Measurements from ENCODE around the gene ARHGAP22.

ARHGAP22 gene

DNA sequence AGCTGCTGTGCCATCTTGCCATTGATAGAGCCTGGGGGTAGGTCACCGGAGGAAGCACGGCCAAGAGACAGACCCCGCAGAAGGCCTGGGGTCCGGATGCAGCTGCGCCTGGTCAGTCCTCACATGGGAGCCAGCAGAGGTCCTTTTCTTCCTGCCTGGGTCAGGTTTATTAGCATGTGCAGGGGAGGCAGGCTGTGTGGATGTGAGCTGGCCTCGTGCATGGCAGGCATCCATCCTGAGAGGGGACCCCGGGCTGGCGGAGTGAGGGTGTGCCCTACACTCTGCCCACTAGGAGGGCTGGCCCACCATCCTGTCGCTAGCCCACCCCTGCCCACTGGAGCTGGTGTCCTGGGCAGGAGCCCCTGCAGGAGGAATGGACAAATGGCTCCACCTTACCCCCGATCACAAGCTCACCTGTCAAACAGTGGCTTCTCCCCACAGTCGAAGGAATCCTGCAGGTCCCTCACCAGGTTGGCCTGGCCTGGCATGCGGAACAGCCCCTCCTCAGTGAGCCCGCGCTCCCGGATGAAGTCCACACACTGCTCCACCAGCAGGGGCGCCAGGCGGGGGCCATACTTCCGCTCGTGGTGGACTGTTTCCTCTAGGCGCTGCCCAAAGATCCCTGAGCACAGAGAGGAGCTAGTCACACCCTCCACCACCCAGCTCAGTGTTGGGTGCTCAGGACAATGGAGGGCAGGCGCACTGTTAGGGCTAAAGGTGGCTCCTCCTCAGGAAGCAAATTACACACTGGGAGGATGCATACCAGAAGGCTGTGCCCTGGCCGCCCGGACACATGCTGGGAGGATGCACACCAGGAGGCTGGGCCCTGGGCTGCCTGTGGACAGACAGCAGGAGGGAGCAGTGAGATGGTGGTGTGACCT lies 145.4 kb downstream of the ARHGAP22 start:
- ATAC-seq (replicated peaks) (no peak), DNase-seq (no peak)
- peaks cover 10 to 17% of the 10 kb centered on the region in 2 donors for H3K4me1 Mint-ChIP-seq
- no peak overlapping the region for H3K4me3 Mint-ChIP-seq
- H3K27ac Mint-ChIP-seq, result no peak overlapping the region
- no peaks in the 10 kb centered on the region for H3K9me3 Mint-ChIP-seq
- peaks cover 5 to 12% of the 10 kb centered on the region in 2 donors for H3K27me3 Mint-ChIP-seq
- H3K36me3 Mint-ChIP-seq, result peaks cover 7 to 10% of the 10 kb centered on the region in 2 donors

GRCh38 chr10:48458662-48459048 lies 146.2 kb downstream of the ARHGAP22 start:
- Mint-ChIP-seq H3K27me3 (peaks cover 5 to 12% of the 10 kb centered on the region in 2 donors), H3K36me3 (peaks cover 10% of the 10 kb centered on the region in 2 donors), H3K4me1 (peaks cover 10 to 17% of the 10 kb centered on the region in 2 donors), H3K9me3 (no peaks in the 10 kb centered on the region), H3K4me3 (no peak overlapping the region), H3K27ac (no peak overlapping the region)
- ATAC-seq (replicated peaks), result no peak
- DNase-seq, result no peak

- H3K27ac Mint-ChIP-seq, result no peak overlapping the region
- H3K4me3 Mint-ChIP-seq, result no peak overlapping the region
- H3K27me3 Mint-ChIP-seq, result peaks cover 5 to 12% of the 10 kb centered on the region in 2 donors
- H3K4me1 Mint-ChIP-seq, result peaks cover 10 to 17% of the 10 kb centered on the region in 2 donors
- H3K9me3 Mint-ChIP-seq, result no peaks in the 10 kb centered on the region
- peaks cover 10 to 14% of the 10 kb centered on the region in 2 donors for H3K36me3 Mint-ChIP-seq
- no peak for ATAC-seq (replicated peaks)
- no peak for DNase-seq
Measured at GRCh38 chr10:48457949-48458661, 146.8 kb downstream of the ARHGAP22 start.

- Mint-ChIP-seq H3K4me1 (peaks cover 10 to 17% of the 10 kb centered on the region in 2 donors), H3K27me3 (peaks cover 5 to 12% of the 10 kb centered on the region in 2 donors), H3K4me3 (peak overlapping the region; percentile 29 to 58), H3K9me3 (no peaks in the 10 kb centered on the region), H3K36me3 (peaks cover 10 to 19% of the 10 kb centered on the region in 2 donors), H3K27ac (peak overlapping the region; percentile 37)
- ATAC-seq (replicated peaks) (peak; percentile 78 to 84), DNase-seq (peak; percentile 26)
Measured at GRCh38 chr10:48456808-48457761, 147.8 kb downstream of the ARHGAP22 start.

DNA sequence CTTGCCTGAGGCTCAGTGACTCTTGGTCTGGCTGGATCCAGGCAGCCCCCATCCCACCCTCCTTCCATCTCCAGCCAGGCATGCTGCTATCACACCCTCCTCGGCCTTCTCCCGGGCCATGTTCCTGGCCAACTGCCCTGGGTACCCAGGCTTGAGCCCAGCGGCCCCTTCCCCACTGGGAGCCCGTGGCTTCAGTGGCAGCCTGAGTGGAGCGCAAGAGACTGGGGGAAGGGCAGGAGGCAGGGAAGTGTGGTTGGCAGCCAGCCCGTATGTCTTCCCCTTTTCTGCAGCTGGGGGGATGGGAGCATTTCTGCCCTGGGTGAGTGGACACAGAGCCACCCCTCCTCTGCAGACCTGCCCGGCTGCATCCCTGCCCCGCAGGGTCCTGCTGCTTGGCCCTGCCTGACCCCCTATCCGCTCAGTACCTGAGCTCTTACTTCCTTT lies 148.5 kb downstream of the ARHGAP22 start:
- no peak for DNase-seq
- peaks cover 16 to 24% of the 10 kb centered on the region in 2 donors for H3K36me3 Mint-ChIP-seq
- H3K4me3 Mint-ChIP-seq, result peak overlapping the region in 1 of 2 donors; percentile 58
- ATAC-seq (replicated peaks), result peak; percentile 70 to 72
- peak overlapping the region; percentile 37 for H3K27ac Mint-ChIP-seq
- no peaks in the 10 kb centered on the region for H3K9me3 Mint-ChIP-seq
- H3K27me3 Mint-ChIP-seq, result peaks cover 5 to 12% of the 10 kb centered on the region in 2 donors
- peaks cover 10 to 17% of the 10 kb centered on the region in 2 donors for H3K4me1 Mint-ChIP-seq

DNA sequence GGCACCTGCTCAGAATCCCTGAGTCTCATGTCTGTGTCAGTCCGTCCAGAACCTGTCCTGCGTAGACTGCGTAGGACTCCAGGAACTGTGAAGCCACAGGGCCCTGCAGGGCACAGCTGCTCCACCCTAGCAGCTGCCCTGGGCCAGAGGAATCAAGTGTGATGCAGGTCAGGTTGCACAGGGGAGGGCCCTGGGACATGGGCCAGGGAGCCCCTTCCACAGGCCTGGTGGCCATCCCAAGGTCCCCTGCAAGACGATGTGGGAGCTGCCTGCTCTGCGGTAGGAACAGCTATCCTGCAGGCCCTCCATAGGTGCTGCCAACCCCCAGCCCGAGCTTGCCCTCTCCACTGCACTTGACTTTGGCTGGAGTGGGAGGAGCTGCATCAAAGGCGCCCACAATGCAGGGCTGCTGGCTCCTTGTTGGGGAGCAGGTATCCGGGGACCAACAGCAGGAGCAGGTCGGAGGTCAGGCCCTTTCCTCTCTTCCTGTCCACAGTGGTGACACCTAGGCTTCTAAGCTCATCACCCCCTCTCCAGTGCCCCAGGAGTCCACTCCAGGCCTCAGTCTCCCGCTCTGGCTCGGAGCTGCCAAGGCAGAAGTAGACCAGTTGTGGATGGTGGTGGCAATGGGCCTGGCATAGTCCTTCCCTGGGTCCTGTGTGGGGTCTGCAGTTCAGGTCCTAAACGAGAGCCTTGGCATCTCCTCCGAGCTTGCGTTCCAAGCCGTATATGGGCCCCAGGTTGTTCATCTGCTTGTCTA lies 149.3 kb downstream of the ARHGAP22 start:
- ATAC-seq (replicated peaks) (no peak), DNase-seq (no peak)
- peaks cover 10 to 17% of the 10 kb centered on the region in 2 donors for H3K4me1 Mint-ChIP-seq
- peaks cover 16 to 24% of the 10 kb centered on the region in 2 donors for H3K36me3 Mint-ChIP-seq
- H3K4me3 Mint-ChIP-seq, result no peak overlapping the region
- H3K27me3 Mint-ChIP-seq, result peaks cover 5 to 12% of the 10 kb centered on the region in 2 donors
- no peak overlapping the region for H3K27ac Mint-ChIP-seq
- no peaks in the 10 kb centered on the region for H3K9me3 Mint-ChIP-seq

DNA sequence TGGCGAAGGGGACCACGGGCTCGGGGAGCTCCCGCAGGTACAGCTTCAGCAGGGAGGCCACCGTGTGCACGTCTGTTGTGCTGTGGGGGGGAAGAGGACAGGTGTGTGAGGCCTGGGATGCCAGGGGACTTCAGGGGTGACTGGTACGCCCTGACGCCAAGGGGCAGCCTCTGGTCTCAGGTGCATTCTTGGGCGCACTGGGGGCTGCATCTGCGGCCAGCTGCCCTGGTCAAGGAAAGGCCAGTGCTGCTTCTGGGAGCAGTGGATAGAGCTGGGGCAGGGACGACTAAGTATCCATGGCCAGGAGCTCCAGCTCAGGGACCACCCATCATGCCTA lies 149.8 kb downstream of the ARHGAP22 start:
- Mint-ChIP-seq H3K4me1 (peaks cover 10 to 17% of the 10 kb centered on the region in 2 donors), H3K27ac (no peak overlapping the region), H3K27me3 (peaks cover 5 to 12% of the 10 kb centered on the region in 2 donors), H3K4me3 (no peak overlapping the region), H3K36me3 (peaks cover 16 to 24% of the 10 kb centered on the region in 2 donors), H3K9me3 (no peaks in the 10 kb centered on the region)
- ATAC-seq (replicated peaks) (no peak), DNase-seq (no peak)

GRCh38 chr10:48454302-48455054 lies 150.4 kb downstream of the ARHGAP22 start:
- ATAC-seq (replicated peaks), result no peak
- peaks cover 10 to 17% of the 10 kb centered on the region in 2 donors for H3K4me1 Mint-ChIP-seq
- H3K27me3 Mint-ChIP-seq, result peaks cover 5 to 12% of the 10 kb centered on the region in 2 donors
- no peak overlapping the region for H3K27ac Mint-ChIP-seq
- no peak overlapping the region for H3K4me3 Mint-ChIP-seq
- no peak for DNase-seq
- H3K9me3 Mint-ChIP-seq, result no peaks in the 10 kb centered on the region
- peaks cover 14 to 24% of the 10 kb centered on the region in 2 donors for H3K36me3 Mint-ChIP-seq

DNA sequence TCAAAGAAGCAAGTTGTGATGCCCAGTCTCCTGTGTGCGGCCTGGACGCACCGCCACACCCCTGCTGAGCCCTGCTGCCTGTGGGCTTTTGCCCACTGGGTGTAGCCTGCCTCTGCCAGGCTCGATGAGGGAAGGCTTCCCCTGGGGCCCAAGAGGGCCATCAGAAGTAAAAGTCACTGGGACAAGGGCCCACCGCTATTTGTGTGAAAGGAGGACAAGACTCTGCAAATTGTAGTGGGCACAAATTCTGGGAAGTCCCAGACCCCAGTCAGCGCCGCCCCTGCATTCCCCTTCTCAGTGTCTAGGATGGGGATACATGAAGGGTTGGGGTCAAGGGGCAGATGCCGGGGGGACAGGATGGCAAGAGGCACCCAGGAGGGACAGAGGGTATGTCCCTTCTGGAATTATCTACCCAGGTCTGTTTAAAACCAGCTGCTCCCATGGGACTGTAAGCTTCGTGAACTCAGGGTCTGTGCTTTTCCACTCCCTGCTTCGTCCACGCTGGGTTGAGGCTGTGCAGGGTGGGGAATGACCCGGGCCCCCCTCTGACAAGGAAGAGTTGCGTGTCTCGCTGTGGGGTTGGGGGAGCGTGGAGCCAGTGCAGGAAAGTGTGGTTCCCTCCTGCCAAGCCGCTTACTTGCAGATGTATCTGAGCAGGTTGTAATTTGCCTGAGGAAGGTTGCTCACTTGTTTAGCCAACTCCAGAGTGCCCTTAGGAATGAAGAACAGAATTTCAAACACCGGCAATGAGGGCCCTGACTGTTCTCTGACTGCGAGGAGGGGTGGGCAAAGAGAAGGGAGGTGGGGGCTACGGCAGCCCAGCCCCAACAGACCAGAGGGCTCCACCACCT lies 151.2 kb downstream of the ARHGAP22 start:
- peaks cover 10 to 17% of the 10 kb centered on the region in 2 donors for H3K4me1 Mint-ChIP-seq
- no peak overlapping the region for H3K4me3 Mint-ChIP-seq
- H3K9me3 Mint-ChIP-seq, result no peaks in the 10 kb centered on the region
- no peak for ATAC-seq (replicated peaks)
- H3K36me3 Mint-ChIP-seq, result peaks cover 10 to 24% of the 10 kb centered on the region in 2 donors
- peaks cover 5 to 13% of the 10 kb centered on the region in 2 donors for H3K27me3 Mint-ChIP-seq
- no peak for DNase-seq
- H3K27ac Mint-ChIP-seq, result no peak overlapping the region

DNA sequence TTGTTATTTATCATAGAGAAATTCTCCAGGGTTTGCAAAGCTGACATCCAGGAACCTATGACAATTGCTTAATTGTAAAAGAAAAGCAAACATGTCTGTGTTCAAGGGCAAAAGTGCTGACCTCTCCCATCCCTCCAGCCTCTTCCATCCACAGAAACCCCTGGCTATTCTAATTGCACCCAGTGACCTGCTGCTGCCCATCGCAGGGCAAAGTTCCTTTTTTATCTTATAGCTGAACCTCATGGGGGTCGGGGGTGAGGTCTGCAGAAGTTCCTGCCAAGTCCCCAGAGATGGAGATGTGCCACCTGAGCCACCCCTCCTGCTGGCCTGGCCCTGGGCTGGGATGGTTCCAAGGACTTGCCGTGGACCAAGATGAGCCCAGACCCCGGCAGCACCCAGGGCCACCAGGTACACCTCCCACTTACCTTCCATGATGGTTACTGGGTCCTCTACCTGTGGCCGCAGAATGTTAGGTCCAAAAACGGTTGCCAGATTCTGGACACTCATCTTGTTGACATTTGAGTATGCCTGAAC lies 151.9 kb downstream of the ARHGAP22 start:
- Mint-ChIP-seq H3K4me3 (no peak overlapping the region), H3K27me3 (peaks cover under 1 to 15% of the 10 kb centered on the region in 2 donors)
- DNase-seq, result no peak

DNA sequence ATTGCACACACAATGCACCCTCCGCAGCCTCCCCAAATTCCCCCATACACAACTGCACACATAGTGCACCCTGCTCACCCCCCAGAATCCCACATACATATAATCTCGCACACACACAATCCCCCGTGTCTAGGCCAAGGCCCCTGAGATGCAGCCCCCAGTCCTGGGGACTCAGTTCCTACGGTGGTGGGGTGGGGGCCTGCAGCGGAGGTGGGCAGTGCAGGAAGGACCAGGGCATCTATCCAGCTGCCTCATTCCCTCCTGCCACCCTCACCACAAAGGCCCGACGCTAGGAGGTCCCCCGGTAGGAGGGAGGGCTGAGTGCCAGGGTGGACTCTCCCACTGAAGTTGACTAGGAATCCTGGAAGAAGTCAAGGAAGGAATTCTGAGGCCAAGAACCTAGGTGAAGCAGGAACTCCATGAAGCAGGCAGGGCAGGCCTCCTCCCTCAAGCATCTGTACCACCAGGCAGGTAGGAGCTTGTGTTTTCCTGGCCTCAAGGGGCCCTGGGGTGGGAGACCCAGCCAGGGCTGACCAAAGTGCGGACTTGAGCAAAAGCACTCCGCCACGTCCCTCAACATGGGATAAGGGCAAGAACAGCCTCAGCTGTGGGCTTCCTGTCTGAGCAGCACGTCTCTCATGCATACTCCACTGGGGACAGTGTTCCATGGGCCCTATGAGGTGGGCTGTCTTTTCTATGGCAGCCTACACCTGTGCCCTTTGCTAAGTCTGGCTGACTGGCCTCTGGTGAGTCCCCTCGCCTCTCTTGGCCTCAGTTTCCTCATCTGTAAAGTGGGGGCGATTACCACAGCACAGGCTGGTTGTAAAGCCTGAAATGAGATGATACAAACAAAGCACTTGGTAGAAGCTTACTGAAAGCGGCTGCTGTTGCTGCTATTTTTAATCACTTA lies 152.6 kb downstream of the ARHGAP22 start:
- ATAC-seq (replicated peaks), result no peak
- Mint-ChIP-seq H3K4me3 (no peak overlapping the region), H3K36me3 (peaks cover 10 to 24% of the 10 kb centered on the region in 2 donors), H3K27ac (no peak overlapping the region), H3K9me3 (no peaks in the 10 kb centered on the region), H3K27me3 (peaks cover 0 to 10% of the 10 kb centered on the region in 2 donors), H3K4me1 (peaks cover 6 to 12% of the 10 kb centered on the region in 2 donors)
- no peak for DNase-seq

More for the DNA sequence above, 151.9 kb downstream of the ARHGAP22 start:
- no peak for ATAC-seq (replicated peaks)
- Mint-ChIP-seq H3K36me3 (peaks cover 6 to 24% of the 10 kb centered on the region in 2 donors), H3K27ac (peak overlapping the region; percentile 26), H3K9me3 (no peaks in the 10 kb centered on the region), H3K4me1 (peaks cover 9 to 17% of the 10 kb centered on the region in 2 donors)

Measured in stimulated activated naive B cell treated with anti-CD40 and anti-IgM and Interleukin-4, amounts not matched to agents 10 μg/mL and 1 μg/mL and 100 μg/mL, for 72 hours (primary cell).